HG02623 (cell line): Measurements from ENCODE around the gene FANK1.
"Not testable (repeated sequence)": the region's sequence is repeated elsewhere in the genome, so short reads cannot be mapped to it uniquely, and the experiment has no call there.

ENCODE experiments used
- ATAC-seq: cut with Tn5 transposase; IDR thresholded peaks from one replicate; pipeline ENCODE4 v1.9.1; 2021; ENCODE audit warnings: moderate library complexity; ENCODE audit not compliant: unreplicated experiment

Gene FANK1

DNA sequence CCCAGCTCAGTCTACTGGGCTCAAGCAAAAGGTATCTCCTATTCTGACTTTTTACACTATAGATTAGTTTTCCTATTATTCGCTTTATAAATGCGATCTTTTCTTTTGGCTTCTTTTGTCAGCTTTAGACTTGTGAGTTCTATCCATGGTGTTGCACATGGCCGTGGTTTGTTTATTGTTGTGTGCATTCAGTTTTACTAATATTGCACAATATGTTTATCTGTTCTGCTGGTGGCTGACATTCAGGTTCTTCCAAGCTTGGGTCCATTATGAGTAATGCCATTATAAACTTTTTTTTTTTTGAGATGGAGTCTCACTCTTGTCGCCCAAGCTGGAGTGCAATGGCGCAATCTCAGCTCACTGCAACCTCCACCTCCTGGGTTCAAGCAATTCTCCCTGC, 30.9 kb downstream of the FANK1 start:
- not testable (repeated sequence) for ATAC-seq

DNA sequence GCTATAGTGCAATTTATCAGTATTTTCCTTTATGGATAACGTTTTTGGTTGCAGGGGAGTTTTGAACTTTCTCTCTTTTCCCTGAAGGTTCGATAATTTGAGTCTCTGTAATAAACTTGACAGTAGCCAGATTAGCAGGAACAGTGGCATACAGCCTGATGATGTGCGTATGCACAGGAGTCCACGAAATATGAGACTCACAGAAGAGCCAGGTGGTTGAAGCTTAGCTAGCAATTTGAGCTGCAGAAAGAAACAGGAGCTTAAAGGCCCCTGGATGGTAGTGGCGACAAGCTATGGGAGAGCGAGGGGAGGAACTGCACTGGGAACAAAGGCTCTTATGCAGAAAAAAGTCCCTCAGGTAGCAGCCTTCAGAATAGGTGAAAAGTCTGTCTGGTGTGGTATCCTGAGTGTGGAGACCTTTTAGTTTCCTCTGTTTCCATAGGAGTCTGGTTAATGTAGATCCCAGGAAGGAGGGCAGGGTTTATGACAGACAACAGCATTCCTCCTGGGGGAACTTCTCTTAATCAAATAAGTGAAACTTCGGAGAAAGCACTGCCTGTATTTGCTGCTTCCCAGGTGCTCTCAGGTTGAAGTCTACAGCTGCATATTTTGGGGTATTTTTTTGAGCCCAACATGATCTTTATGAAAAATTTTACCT, 32.7 kb downstream of the FANK1 start:
- ATAC-seq = no peak

DNA sequence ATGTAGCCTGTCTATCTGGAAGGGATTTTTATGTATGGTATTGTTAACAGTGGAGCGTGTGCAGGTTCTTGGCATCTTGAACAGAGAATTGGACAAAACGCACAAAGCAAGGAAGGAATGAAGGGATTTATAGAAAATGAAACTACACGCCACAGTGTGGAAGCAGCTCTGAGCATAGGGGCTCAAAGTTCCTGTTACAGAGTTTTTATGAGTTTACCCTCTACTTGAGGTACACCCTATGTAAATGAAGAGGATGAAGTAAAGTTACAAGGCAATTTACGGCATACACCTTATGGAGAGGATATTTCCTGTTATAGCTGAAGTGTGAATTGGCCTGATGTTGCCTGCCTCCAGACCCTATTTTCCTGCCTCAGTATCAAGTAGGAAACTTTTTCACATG, 33.3 kb downstream of the FANK1 start:
- ATAC-seq = no peak

DNA sequence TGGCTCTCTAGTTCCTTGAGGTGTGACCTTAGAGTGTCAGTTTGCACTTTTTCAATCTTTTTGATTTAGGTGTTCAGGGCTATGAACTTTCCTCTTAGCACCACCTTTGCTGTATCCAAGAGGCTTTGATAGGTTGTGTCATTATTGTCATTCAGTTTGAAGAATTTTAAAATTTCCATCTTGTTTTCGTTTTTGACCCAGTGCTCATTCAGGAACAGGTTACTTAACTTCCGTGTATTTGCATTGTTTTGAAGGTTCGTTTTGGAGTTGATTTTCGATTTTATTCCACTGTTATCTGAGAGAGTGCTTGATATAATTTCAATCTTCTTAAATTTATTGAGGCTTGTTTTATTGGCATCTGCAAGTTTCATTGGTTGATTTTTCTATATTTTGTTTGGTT, 37.3 kb downstream of the FANK1 start:
- no peak for ATAC-seq

DNA sequence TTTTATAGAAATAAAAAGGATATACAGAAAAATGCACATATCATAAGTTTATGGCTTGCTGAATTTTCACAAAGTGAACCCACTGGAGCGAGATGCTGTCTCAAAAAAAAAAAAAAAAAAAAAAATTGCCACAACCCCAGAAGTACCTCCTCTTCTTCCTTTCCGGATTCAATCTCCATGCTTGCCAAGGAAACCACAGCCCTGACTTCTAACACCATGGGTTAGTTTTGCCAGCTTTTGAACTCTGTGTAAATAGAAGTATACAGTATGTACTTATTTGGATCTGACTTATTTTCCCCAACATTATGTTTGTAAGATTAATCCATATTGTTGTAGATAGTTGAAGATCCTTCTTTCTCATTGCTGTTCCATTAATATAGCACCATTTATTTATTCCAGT, 40.0 kb downstream of the FANK1 start:
- no peak for ATAC-seq

DNA sequence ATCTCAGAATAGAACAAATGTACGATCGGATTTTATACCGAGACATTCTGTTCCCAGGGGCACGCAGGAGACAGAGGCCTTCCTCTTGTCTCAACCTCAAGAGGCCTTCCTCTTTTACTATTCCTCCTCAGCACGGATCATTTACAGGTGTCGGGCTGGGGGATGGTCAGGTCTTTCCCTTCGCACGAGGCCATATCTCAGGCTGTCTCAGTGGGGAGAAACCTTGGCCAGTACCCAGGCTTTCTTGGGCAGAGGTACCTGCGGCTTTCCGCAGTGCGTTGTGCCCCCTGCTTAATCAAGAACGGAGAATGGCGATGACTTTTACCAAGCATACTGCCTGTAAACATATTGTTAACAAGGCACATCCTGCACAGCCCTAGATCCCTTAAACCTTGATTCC, 44.2 kb downstream of the FANK1 start:
- ATAC-seq = no peak

DNA sequence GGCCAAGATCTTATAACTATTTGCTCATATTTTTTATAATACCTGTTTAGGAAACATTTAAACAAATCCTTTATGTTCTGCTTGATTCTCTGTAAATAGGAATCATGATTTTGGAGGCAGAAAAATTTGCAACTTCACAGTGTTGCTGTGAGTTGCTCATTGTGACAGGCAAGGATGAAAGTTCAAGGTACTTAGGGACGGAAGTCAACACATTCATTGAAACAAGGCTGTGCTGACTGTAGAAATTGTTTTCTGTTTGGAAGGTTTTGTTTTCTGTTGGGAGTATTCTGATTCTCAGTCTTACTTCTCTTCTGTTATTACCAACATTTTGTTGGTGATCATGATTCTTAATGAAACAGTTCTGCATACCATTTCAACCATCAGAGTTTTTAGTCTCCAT, 54.9 kb downstream of the FANK1 start:
- ATAC-seq = no peak

DNA sequence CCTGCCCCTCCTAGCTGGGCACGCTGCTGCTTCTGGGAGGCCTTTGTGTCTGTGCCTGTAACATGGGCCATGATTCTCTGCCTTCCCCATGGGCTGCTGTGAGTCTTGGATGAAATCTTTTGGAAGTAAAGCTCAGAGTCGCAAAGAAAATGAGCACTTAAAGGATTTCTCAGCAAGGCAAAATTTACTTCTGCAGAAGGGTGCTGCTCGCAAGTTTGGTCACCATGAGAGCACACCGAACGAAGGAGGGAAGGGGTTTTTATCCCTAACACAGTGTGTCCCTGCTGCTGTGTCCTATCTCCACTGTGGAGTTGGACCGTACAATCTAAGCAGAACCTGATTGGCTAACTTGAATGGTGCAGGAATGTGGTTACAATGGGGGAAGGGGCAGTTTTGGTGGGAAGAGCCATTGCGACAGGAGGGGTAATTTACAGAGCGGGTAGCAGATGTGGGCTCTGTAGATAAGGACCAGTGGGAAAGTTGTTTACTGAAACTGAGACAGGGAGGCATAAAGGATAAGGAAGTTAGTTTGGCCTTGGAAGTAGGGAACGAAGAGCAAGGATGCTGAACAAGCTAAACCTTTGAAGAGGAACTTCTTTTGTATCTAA, 57.5 kb downstream of the FANK1 start:
- no peak for ATAC-seq

DNA sequence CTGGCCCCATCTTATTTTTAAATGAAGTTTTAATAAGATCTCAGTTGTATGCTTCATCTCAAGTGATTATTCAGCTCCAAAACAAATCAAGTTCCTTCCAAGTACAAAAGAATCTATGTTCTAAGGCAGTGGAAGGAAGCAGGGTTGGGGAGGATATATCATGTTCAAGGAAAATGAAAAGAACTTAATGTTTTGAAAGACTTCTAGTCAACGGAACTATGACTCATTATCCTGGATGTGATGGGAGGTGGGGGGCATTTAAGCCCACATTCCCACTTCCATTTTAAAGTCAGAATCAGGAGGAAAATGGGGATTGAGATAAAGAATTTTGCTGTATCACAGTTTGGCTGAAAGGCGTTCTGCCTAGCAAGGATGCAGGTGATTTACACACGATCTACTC, 59.4 kb downstream of the FANK1 start:
- ATAC-seq = no peak

DNA sequence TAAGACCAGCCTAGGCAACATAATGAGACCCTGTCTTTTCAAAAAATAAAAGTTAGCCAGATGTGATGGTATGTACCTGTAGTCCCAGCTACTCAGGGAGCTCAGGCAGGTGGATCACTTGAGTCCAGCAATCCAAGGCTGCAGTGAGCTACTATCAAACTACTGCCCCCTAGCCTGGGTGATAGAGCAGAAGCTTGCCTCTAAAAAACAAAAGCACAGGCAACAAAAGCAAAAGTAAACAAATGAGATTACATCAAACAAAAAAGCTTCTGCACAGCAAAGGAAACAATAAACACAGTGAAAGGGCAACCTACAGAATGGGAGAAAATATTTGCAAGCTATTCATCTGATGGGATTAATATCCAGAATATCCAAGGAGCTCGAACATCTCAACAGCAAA, 65.4 kb downstream of the FANK1 start:
- ATAC-seq = no peak

DNA sequence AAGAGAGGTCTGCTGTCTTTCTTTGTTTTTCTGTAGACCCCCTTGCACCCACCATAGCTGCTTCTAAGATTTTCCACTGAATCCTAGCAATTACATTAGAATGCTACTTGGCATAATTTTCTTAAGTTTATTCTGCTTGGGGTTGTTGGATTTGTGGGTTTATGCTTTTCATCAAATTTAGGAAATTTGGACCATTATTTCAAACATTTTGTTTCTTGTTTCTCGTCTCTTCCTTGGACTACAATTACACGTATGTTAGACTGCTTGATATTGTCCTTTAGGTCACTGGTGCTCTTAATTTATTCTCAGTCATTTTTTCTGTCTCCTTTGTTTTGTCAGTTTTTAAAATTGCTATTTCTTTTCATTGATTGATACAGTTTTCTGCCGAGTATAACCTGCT, 65.8 kb downstream of the FANK1 start:
- ATAC-seq = no peak

DNA sequence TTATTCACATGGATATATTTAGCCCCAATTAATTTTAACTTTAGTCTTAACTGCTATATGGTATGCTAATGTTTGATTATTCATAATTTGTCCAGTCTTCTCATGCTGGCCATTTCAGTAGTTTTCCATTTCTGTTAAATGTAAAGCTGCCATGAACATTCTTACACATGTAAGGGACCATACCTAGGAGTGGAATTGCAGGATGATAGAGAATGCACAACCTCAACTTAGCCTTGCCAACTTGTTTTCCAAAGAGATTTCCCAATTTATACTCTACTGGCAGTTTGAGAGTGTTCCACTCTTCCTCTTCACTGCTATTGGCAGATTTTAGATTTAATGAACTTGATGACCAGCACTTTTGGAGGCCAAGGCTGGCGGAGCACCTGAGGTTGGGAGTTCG, 68.2 kb downstream of the FANK1 start:
- ATAC-seq = no peak

DNA sequence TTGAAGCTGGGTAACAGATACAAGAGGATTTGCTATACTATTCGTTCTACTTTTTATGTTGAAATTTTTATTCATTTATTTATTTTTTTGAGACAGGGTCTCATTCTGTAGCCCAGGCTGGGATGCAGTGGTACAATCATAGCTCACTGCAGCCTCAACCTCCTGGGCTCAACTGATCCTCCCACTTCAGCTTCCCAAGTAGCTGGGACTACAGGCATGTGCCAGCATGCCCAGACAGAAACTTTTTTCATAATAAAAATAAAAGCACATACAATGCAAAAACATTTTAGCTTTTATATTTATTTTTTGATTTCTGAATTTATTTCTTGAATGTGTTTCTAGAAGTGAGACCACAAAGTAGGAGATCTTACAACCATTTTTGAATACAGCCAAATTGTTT, 71.2 kb downstream of the FANK1 start:
- no peak for ATAC-seq

DNA sequence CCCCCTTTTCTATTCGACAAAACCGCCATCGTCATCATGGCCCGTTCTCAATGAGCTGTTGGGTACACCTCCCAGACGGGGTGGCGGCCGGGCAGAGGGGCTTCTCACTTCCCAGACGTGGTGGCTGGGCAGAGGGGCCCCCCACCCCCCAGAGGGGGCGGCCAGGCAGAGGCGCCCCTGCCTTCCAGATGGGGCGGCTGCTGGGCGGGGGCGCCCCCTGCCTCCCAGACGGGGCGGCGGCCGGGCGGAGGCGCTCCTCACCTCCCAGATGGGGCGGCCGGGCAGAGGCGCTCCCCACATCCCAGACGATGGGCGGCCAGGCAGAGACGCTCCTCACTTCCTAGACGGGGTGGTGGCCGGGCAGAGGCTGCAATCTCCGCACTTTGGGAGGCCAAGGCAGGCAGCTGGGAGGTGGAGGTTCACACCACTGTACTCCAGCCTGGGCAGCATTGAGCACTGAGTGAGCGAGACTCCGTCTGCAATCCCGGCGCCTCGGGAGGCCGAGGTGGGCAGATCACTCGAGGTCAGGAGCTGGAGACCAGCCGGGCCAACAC, 73.8 kb downstream of the FANK1 start:
- not testable (repeated sequence) for ATAC-seq

DNA sequence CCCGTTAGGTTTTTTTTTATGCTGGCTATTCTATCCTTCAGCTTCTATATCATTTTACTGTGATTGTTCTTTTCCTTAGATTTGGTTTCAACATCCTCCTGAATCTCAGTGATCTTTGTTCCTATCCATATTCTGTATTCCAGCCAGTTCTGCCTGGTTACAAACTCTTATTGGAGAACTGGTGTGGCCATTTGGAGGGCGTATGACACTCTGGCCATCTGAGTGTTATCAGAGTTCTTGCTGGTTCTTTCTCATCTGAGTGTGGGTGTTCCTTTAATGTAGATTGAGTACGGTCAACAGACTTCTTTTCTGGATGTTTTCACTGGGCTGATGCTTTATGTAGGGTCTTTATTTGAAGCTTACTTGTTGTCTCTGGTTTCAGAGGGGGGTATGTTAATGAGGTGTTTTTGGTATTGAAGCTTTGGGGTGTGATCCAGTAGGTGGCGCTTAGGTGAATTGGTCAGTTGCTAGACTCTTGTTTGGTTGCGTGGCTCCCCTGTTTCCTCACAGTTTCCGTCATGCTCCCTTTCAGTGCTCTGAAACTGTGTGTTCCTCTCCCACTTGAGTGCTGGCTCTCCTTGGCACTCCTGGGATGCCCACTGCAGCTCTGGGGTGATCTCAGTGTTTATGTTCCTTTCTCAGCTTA, 80.7 kb downstream of the FANK1 start:
- ATAC-seq = no peak

DNA sequence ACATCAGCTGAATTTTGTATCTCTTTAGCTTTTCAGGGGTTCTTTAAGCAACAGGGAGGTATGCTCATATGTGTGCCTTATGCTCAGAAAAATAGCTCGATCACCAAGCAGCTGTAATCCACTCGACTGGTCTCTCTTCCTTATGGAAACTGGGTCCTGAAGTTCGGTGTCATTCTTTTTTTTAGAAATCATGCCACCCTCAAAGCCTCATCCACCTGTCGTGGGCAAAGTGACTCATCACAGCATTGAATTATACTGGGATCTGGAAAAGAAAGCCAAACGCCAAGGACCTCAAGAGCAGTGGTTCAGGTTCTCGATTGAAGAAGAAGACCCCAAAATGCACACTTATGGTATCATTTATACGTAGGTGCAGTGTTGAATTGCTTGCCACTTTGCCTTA, 83.6 kb downstream of the FANK1 start:
- ATAC-seq = no peak

DNA sequence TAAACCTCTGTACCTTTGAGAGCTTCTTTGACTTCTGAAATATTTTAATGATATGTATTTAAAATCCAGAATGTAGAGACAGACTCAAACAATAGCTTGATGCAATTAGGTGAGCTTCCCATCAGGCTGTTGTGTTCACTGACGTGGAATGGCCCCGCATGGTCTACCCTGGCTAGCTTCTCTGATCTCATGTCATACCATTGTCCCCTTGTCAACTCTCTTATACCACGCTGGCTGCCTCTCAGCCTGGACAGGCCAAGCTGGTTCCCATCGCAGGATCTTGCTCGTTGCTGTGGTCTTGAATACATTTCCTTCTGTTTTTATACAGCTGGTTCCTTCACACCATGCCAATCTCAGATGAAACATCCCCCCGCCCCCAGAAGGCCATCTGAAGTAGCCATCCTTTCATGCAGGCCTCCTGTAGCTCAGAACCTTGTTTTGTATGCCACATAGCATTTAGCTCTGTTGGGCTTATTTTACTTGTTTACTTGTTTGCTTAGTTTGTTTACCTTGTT, 84.2 kb downstream of the FANK1 start:
- ATAC-seq = no peak

DNA sequence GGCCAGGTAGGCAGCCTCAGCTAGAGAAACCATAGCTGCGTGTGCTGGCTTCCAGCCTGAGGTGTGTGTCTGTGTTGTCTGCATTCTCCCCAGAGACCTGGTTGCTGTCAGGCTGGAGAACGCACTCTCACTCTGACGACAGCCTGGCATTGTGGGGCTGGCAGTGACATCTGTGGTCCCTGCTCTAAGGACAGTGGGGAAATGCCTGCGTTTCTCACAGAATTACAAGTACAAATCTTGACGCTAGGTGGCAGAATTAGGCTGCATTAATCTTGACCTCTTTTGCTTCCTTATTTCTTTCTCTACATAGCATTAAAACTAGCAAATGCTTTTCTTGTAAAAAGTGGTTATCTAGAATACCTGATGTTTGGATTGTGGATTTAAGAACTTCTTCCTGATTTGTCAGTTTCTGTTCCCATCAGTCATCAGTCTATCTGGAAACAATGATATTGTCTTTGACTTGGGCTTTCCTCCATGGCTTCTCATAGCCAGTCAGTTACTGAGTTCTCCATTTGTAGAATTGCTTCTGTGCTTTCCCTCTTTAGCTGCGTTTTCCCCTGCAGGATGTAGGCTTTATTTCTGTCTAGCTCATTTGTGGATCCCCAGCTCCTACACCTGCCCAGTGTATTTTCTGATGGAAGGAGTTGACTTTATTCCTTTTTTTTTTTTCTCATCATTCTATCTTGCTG, 86.0 kb downstream of the FANK1 start:
- peak; percentile 61 for ATAC-seq

DNA sequence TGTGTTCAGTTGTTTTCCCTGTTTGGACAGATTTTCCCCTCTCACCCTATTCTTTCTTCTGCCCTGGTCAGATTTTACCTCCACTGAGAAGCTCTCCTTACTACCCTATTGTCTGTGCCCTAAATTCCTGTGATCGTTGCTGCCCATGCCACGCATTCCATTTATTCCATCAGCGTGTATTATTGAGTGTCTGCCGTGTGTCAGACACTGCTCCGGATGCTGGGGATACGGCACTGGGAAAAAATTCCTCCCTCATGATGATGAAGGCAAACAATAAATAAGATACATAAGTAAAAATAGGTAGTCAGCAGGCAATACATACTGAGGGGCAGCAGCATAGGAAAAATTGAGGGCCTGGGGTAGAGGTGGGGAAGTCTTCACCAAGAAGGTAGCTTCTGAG, 86.8 kb downstream of the FANK1 start:
- ATAC-seq = no peak

DNA sequence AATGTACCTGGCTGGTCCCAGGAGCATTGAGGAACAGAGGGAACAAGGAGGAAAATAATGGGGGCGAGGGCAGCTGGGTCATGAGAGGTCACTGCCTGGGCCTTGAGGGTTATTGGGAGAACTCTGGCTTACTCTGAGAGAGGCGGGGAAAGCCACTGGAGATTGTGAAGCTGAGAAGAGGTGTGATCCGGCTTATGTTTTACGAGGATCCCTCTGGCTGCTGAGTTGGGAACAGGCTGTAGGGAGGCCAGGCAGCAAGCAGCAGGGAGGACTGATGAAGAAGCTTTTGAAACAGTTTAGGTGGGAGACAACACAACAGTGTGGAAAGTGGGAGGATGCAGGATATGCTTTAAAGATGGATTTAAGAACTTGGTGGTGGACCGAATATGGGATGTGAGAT, 87.3 kb downstream of the FANK1 start:
- no peak for ATAC-seq

DNA sequence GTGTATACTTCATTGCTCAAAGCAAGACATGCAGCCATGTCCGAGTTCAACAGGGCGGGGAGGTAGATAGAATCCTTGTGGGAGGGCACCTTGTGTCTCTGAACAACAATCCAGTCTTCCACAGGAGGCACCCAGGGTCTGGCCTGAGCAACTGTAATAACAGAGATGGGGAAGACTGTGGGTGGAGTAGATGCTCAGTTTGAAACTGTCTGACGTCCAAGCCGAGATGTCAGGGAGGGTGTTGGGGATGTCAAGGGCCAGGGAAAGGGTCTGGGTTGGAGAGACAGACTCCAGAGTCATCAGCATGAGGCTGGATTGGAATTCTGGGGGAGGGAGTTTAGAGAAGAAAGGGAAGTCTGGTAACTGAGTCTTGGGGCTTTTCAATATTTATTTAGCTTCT, 88.0 kb downstream of the FANK1 start:
- ATAC-seq = no peak
